GM12864 (cell line): ENCODE measurements around the gene MTSS2.

ENCODE experiments used
- DNase-seq: peaks from one replicate; pipeline ENCODE4 v3.0.0-alpha.2; 2011; ENCODE audit warnings: low read depth
- H3K4me3 ChIP-seq: 2 replicates; pipeline ENCODE4 v1.5.1; 2011; ENCODE audit warnings: mild to moderate bottlenecking, low read depth, low read length, control low read depth
- CTCF ChIP-seq: IDR thresholded peaks from 2 replicates; pipeline ENCODE4 v1.5.1; 2011; ENCODE audit warnings: low read depth, mild to moderate bottlenecking, moderate library complexity, low read length, control low read depth, inconsistent platforms; ENCODE audit errors: missing control alignments

Gene MTSS2

GRCh38 chr16:70660672-70661350 lies 25.0 kb downstream of the MTSS2 start:
- TF ChIP-seq CTCF = no peak
- DNase-seq = no peak
- H3K4me3 ChIP-seq = no peak overlapping the region

DNA sequence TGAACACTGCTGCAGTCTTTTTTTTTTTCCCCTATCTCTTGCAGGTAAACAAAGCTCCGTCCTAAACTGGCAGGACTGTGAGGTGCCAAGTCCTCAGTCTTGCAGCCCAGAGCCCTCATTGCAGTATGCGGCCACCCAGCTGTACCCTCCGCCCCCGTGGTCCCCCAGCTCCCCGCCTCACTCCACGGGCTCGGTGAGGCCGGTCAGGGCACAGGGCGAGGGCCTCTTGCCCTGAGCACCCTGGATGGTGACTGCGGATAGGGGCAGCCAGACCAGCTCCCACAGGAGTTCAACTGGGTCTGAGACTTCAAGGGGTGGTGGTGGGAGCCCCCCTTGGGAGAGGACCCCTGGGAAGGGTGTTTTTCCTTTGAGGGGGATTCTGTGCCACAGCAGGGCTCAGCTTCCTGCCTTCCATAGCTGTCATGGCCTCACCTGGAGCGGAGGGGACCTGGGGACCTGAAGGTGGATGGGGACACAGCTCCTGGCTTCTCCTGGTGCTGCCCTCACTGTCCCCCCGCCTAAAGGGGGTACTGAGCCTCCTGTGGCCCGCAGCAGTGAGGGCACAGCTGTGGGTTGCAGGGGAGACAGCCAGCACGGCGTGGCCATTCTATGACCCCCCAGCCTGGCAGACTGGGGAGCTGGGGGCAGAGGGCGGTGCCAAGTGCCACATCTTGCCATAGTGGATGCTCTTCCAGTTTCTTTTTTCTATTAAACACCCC lies 25.7 kb downstream of the MTSS2 start:
- no peak overlapping the region for H3K4me3 ChIP-seq
- TF ChIP-seq CTCF = no peak
- no peak for DNase-seq

GRCh38 chr16:70659546-70659945 lies 26.3 kb downstream of the MTSS2 start:
- no peak for TF ChIP-seq CTCF
- no peak overlapping the region for H3K4me3 ChIP-seq
- DNase-seq = no peak

GRCh38 chr16:70658921-70659320 lies 26.9 kb downstream of the MTSS2 start:
- no peak for DNase-seq
- no peak overlapping the region for H3K4me3 ChIP-seq
- no peak for TF ChIP-seq CTCF

- DNase-seq = no peak
- no peak for TF ChIP-seq CTCF
- no peak overlapping the region for H3K4me3 ChIP-seq
Observed at GRCh38 chr16:70657956-70658355, 27.9 kb downstream of the MTSS2 start.

DNA sequence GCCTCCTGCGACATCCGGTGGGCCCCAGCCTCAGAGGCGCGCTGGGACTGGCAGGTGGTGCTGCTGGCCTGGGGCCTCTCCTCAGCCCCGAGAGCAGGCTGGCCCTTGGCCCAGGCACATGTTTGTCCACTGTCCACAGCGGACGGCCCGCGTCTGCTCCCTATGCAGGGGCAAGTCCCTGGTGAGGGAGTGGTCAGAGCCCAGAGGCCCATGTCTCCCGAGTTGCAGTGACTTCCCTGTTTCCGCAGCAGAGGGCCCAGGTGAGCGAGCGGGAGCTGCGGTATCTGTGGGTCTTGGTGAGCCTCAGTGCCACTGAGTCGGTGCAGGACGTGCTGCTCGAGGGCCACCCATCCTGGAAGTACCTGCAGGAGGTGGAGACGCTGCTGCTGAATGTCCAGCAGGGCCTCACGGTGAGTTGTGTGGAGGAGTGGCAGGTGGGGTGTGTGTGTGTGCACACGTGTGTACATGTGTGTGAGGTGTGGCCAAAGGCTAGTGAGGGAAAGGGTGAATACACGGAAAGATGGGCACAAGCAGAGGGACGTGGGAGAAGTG lies 29.1 kb downstream of the MTSS2 start:
- no peak for DNase-seq
- TF ChIP-seq CTCF = no peak
- H3K4me3 ChIP-seq = no peak overlapping the region
